Hepatocyte (in vitro differentiated cells): ENCODE data around the gene MTCP1.

ENCODE experiments used
- CTCF ChIP-seq: fragments of 200-600 bp; sonication (generic); IDR thresholded peaks from 2 replicates; pipeline ENCODE4 v1.5.1; 2016; ENCODE audit warnings: antibody characterized with exemption, mild to moderate bottlenecking; ENCODE audit not compliant: poor library complexity
- EZH2 ChIP-seq: fragments of 200-600 bp; sonication (generic); IDR thresholded peaks from 2 replicates; pipeline ENCODE4 v1.6.1; 2016; ENCODE audit warnings: antibody characterized with exemption, mild to moderate bottlenecking, borderline replicate concordance

- TF ChIP-seq EZH2: no peak
- TF ChIP-seq CTCF: no peak
Measured at GRCh38 chrX:155086202-155086840, 15.4 kb upstream of the MTCP1 start.
